HTERT RPE-1 (cell line): ENCODE data around the gene SFPQ.
"Not testable (repeated sequence)": the region's sequence is repeated elsewhere in the genome, so short reads cannot be mapped to it uniquely, and the experiment has no call there.

Experiments
- in situ Hi-C: fragments of 300-500 bp; cut with MboI; formaldehyde crosslinking; loops from 4 replicates; pipeline ENCODE4 v1.14.3; 2020; ENCODE audit warnings: low sequenced_read_pairs

The SFPQ gene

GRCh38 chr1:35192853-35193664 lies at the start of gene SFPQ:
Gene SFPQ (minus strand): TSS chr1:35193145. CDS start chr1:35193049, 96 bp downstream.
- in situ Hi-C loops = no loop called here

GRCh38 chr1:35236772-35237171 lies 43.8 kb upstream of the SFPQ start:
- in situ Hi-C loops = not testable (repeated sequence)

GRCh38 chr1:35231287-35231686 lies 38.3 kb upstream of the SFPQ start:
- in situ Hi-C loops = no loop called here

GRCh38 chr1:35229587-35230360 lies 36.8 kb upstream of the SFPQ start:
- in situ Hi-C loops = no loop called here

GRCh38 chr1:35226546-35226945 lies 33.6 kb upstream of the SFPQ start:
- in situ Hi-C loops = no loop called here

- in situ Hi-C loops = no loop called here
Measured at GRCh38 chr1:35223084-35223630, 30.2 kb upstream of the SFPQ start.

- in situ Hi-C loops = no loop called here
Measured at GRCh38 chr1:35222322-35223083, 29.6 kb upstream of the SFPQ start.

- in situ Hi-C loops = no loop called here
Measured at GRCh38 chr1:35220976-35221375, 28.0 kb upstream of the SFPQ start.

GRCh38 chr1:35215346-35215745 lies 22.4 kb upstream of the SFPQ start:
- in situ Hi-C loops = no loop called here

GRCh38 chr1:35211120-35211414 lies 18.1 kb upstream of the SFPQ start:
- in situ Hi-C loops = no loop called here

- in situ Hi-C loops = no loop called here
Measured at GRCh38 chr1:35210321-35211119, 17.6 kb upstream of the SFPQ start.

GRCh38 chr1:35203295-35203694 lies 10.3 kb upstream of the SFPQ start:
- in situ Hi-C loops = no loop called here

- in situ Hi-C loops = no loop called here
Measured at GRCh38 chr1:35202048-35202719, 9.2 kb upstream of the SFPQ start.

- in situ Hi-C loops = no loop called here
Measured at GRCh38 chr1:35201631-35202030, 8.7 kb upstream of the SFPQ start.

GRCh38 chr1:35192056-35192852 lies 691 bp downstream of the SFPQ start:
- in situ Hi-C loops = no loop called here

- in situ Hi-C loops = no loop called here
Measured at GRCh38 chr1:35191429-35192055, 1.4 kb downstream of the SFPQ start.

- in situ Hi-C loops = no loop called here
Measured at GRCh38 chr1:35190784-35191183, 2.2 kb downstream of the SFPQ start.

- in situ Hi-C loops = no loop called here
Measured at GRCh38 chr1:35188578-35189392, 4.2 kb downstream of the SFPQ start.
